OCI-LY7 (cell line): ENCODE data around the gene ANKS4B. TPM values are rescaled to one million over a fixed set of nuclear protein-coding genes. Genes with fewer than 3 reads are reported as not detected.

ENCODE experiments used
- BruUV-seq: library from RNA; stranded (reverse); fragments of 400-500 nt; replicated peaks from 2 replicates; lab custom pipeline; 2021; lab: Mats Ljungman, UMichigan
- CTCF ChIA-PET: fragments of 300-600 bp; sonication (Branson Sonifier 250); formaldehyde crosslinking; loops from one replicate; lab custom pipeline; 2022; ENCODE audit warnings: antibody characterized with exemption; ENCODE audit not compliant: unreplicated experiment; lab: Charles Lee
- POLR2A ChIA-PET: fragments of 300-600 bp; sonication (Branson Sonifier 250); formaldehyde crosslinking; loops from one replicate; lab custom pipeline; 2022; ENCODE audit warnings: antibody characterized with exemption; lab: Charles Lee
- DNase-seq: peaks from one replicate; pipeline ENCODE4 v3.0.0-alpha.2; 2015; ENCODE audit warnings: low spot score
- H2AFZ ChIP-seq: fragments of 200-600 bp; sonication (generic), shearing (Covaris generic); 2 replicates; pipeline ENCODE4 v1.6.1; 2014; ENCODE audit warnings: mild to moderate bottlenecking, antibody characterized with exemption, low read length, moderate library complexity
- H3K27ac ChIP-seq: fragments of 200-600 bp; sonication (generic); 2 replicates; pipeline ENCODE4 v1.5.1; 2014; ENCODE audit warnings: mixed run types, low read depth, mild to moderate bottlenecking, moderate library complexity, low read length, inconsistent platforms; ENCODE audit not compliant: poor library complexity, severe bottlenecking
- H3K36me3 ChIP-seq: fragments of 200-600 bp; sonication (generic); 2 replicates; pipeline ENCODE4 v1.6.1; 2014; ENCODE audit warnings: mild to moderate bottlenecking, antibody characterized with exemption, low read length, moderate library complexity, mixed read lengths; ENCODE audit not compliant: insufficient read depth
- H3K4me1 ChIP-seq: fragments of 200-600 bp; sonication (generic); 2 replicates; pipeline ENCODE4 v1.5.1; 2014; ENCODE audit warnings: mild to moderate bottlenecking, low read length; ENCODE audit not compliant: insufficient read depth, poor library complexity, severe bottlenecking
- H3K4me2 ChIP-seq: fragments of 200-600 bp; sonication (generic); 2 replicates; pipeline ENCODE4 v1.6.1; 2014; ENCODE audit warnings: mild to moderate bottlenecking, low read length
- H3K4me3 ChIP-seq: fragments of 200-600 bp; sonication (generic); 2 replicates; pipeline ENCODE4 v1.5.1; 2014; ENCODE audit warnings: mild to moderate bottlenecking, low read depth, low read length; ENCODE audit not compliant: poor library complexity, severe bottlenecking
- H3K79me2 ChIP-seq: fragments of 200-600 bp; sonication (generic); 2 replicates; pipeline ENCODE4 v1.6.1; 2016; ENCODE audit warnings: low read depth, mild to moderate bottlenecking, low read length, moderate library complexity, mixed read lengths; ENCODE audit not compliant: insufficient read depth
- H3K9me2 ChIP-seq: fragments of 200-600 bp; sonication (generic); 2 replicates; pipeline ENCODE4 v1.6.1; 2016; ENCODE audit warnings: mild to moderate bottlenecking, low read length, mixed read lengths; ENCODE audit not compliant: insufficient read depth
- H3K9me3 ChIP-seq: fragments of 200-600 bp; sonication (generic); 2 replicates; pipeline ENCODE4 v1.6.1; 2014; ENCODE audit warnings: mild to moderate bottlenecking, mixed run types, low read length, mixed read lengths
- H4K20me1 ChIP-seq: fragments of 200-600 bp; sonication (generic); 2 replicates; pipeline ENCODE4 v1.6.1; 2014; ENCODE audit warnings: mild to moderate bottlenecking, antibody characterized with exemption, low read length, moderate library complexity, mixed read lengths; ENCODE audit not compliant: insufficient read depth
- CTCF ChIP-seq: fragments of 200-600 bp; sonication (generic); conservative IDR thresholded peaks from 2 replicates; pipeline ENCODE4 v1.5.1; 2014; ENCODE audit warnings: mild to moderate bottlenecking, antibody characterized with exemption, low read length, moderate library complexity, mixed read lengths
- EZH2phosphoT487 ChIP-seq: fragments of 200-600 bp; sonication (generic); IDR thresholded peaks from 2 replicates; pipeline ENCODE4 v1.6.1; 2018; ENCODE audit warnings: low read depth, borderline replicate concordance, mild to moderate bottlenecking, mixed run types, antibody characterized with exemption, low read length, moderate library complexity, mixed read lengths
- intact Hi-C: fragments of 100-400 bp; cut with micrococcal nuclease; formaldehyde crosslinking; loops from one replicate; pipeline ENCODE4 v1.10.0; 2022; ENCODE audit not compliant: unreplicated experiment
- total RNA-seq, 2 experiments: library from RNA; depleted of rRNA in 1 of 2; stranded (reverse); fragments of >200 nt in 1 of 2; shearing (Covaris generic) in 1 of 2; gene quantifications; 2 replicates each; pipeline ENCODE4 v1.2.3, GENCODE V29; 2014 to 2022

ANKS4B gene
- total RNA-seq, 2 experiments from 2014 or later: not detected

DNA sequence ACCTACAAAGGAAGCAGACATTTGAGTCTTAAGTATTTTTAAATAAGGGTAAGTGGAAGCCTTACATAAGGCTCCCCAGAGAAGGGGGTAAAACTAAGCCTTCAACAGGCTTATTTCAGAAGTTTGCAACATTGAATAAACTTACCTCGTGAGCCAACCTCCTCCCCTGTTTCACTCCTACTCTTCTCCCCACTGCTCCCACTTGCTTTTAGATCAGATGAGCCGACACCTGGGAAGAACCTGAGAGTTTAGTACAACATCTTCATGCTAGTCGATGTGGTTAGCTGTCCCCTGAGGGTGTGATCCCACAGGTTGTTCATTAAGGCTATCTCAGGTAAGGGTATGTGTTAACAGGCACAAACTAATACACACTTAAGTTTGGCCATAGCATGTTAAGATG is 35.9 kb upstream of the ANKS4B start:
- no TSS peak for BruUV-seq

DNA sequence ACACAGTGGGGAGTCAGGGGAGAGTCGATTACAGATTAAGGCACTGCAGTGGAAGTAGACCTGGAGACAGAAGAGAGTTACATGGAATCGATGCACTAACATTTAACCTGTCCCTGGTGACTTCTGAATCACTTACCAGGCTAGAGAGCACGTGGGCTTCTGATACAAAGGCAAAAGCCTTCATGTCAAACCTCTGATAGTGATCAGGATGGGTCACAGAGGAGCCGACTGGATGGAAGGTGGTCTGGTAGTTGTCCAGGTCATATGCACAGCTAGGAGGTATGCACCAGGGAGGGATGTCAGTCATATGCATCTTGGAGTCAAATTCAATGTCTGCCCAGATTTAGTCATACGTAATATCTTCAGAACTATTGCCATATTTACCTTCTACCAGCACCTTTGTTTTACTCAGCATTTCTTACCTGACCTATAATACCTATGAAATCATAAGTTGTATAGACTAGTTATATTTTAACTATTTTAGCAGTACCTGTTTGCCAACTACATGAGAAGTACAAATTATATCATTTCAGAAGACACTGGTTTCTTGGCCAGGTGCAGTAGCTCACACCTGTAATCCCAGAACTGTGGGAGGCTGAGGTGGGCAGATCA is 33.8 kb upstream of the ANKS4B start:
- TF ChIP-seq CTCF (no peak), EZH2phosphoT487 (no peak)
- no peak overlapping the region for H2AFZ ChIP-seq
- intact Hi-C loops: no loop called here
- H3K9me2 ChIP-seq: no peaks in the 10 kb centered on the region
- no TSS peak for BruUV-seq
- no peak overlapping the region for H3K27ac ChIP-seq
- H3K4me2 ChIP-seq: no peak overlapping the region
- CTCF ChIA-PET: no interaction called here
- no peak overlapping the region for H3K4me3 ChIP-seq
- no peaks in the 10 kb centered on the region for H4K20me1 ChIP-seq
- no peaks in the 10 kb centered on the region for H3K36me3 ChIP-seq
- POLR2A ChIA-PET: interaction anchor here (0.6 to 1.1 kb wide), 3 partner anchors 22 to 1498 kb away, joined by 3 to 8 read pairs (median 3); no protein-coding TSS in a partner anchor
- DNase-seq: no peak
- no peaks in the 10 kb centered on the region for H3K79me2 ChIP-seq
- H3K4me1 ChIP-seq: no peaks in the 10 kb centered on the region
- no peaks in the 10 kb centered on the region for H3K9me3 ChIP-seq

More for the DNA sequence above, 35.9 kb upstream of the ANKS4B start:
- no peak for DNase-seq
- no peak overlapping the region for H2AFZ ChIP-seq
- H3K9me2 ChIP-seq: no peaks in the 10 kb centered on the region
- intact Hi-C loops: no loop called here
- H3K4me1 ChIP-seq: no peaks in the 10 kb centered on the region
- no peaks in the 10 kb centered on the region for H4K20me1 ChIP-seq
- no peaks in the 10 kb centered on the region for H3K79me2 ChIP-seq
- no peak overlapping the region for H3K27ac ChIP-seq
- TF ChIP-seq EZH2phosphoT487: no peak
- no peak for TF ChIP-seq CTCF
- H3K9me3 ChIP-seq: no peaks in the 10 kb centered on the region
- CTCF ChIA-PET: no interaction called here
- no peak overlapping the region for H3K4me2 ChIP-seq
- no peak overlapping the region for H3K4me3 ChIP-seq
- POLR2A ChIA-PET: interaction anchor here (1.1 kb wide), 1 partner anchor 35 kb away, joined by 3 read pairs; no protein-coding TSS in a partner anchor
- H3K36me3 ChIP-seq: no peaks in the 10 kb centered on the region

DNA sequence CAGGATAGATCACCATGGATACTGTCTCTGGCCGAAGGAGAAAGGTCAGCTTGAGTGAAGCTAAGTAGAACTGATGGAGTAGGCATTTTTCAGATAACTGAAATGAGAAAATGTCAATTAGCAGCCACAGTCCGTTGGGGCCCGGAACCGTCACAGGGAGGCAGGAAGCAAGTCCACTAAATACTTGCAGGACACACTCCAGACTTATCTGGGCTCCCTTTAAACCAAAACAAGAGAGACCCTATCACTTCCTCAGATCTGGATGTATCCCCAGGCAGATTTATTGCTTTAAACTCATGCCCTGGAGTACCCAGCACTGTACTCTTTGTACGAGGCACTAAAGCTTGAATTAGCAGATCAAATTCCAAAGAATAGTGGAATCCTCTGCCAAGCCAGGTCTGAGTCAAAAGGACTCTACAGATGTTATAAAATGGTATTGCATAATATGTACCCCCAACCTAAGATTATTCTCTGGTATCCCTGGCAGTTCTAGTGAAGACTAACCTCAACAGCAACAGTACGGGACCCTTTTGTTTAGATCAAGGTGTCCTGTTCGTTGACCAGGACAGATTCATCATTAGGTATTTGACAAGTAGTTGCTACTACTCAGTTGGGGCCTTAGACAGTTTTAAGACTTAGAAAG is 30.2 kb upstream of the ANKS4B start:
- Histone ChIP-seq H2AFZ (no peak overlapping the region), H3K9me3 (no peaks in the 10 kb centered on the region), H3K27ac (no peak overlapping the region), H4K20me1 (no peaks in the 10 kb centered on the region), H3K4me1 (no peaks in the 10 kb centered on the region), H3K4me3 (no peak overlapping the region), H3K9me2 (no peaks in the 10 kb centered on the region), H3K36me3 (no peaks in the 10 kb centered on the region), H3K4me2 (no peak overlapping the region), H3K79me2 (no peaks in the 10 kb centered on the region)
- no peak for TF ChIP-seq EZH2phosphoT487
- TF ChIP-seq CTCF: no peak
- intact Hi-C loops: no loop called here
- ChIA-PET POLR2A (no interaction called here), CTCF (no interaction called here)
- BruUV-seq: no TSS peak
- DNase-seq: no peak
